WTC11 (cell line): ENCODE measurements around the gene YIPF5. TPM values are rescaled to one million over a fixed set of nuclear protein-coding genes. Genes with fewer than 3 reads are reported as not detected.

Experiments used
- ATAC-seq: fragments of 200-7000 bp; cut with Tn5 transposase; 2 replicates; pipeline ENCODE4 v1.10.0; 2021; ENCODE audit warnings: mild to moderate bottlenecking, moderate library complexity
- CTCF ChIA-PET: fragments of 300-600 bp; sonication (Branson Sonifier 250); formaldehyde crosslinking; loops from one replicate; lab custom pipeline; 2021; ENCODE audit warnings: antibody characterized with exemption; lab: Charles Lee
- POLR2A ChIA-PET: fragments of 350-600 bp; sonication (Branson Sonifier 250); formaldehyde crosslinking; loops from one replicate; lab custom pipeline; 2021; ENCODE audit warnings: antibody characterized with exemption; lab: Charles Lee
- DNase-seq: peaks from one replicate; pipeline ENCODE4 v3.0.0; 2021; ENCODE audit warnings: low spot score
- H3K27ac Mint-ChIP-seq: 2 replicates; pipeline ENCODE4 v1.8.0; 2021; ENCODE audit warnings: mixed read lengths
- H3K27me3 Mint-ChIP-seq: 2 replicates; pipeline ENCODE4 v1.8.0; 2021; ENCODE audit warnings: low read depth, mild to moderate bottlenecking, moderate library complexity, mixed read lengths
- H3K36me3 Mint-ChIP-seq: 2 replicates; pipeline ENCODE4 v1.8.0; 2021; ENCODE audit warnings: mixed read lengths
- H3K4me1 Mint-ChIP-seq: 2 replicates; pipeline ENCODE4 v1.8.0; 2022; ENCODE audit warnings: mixed read lengths
- H3K4me3 Mint-ChIP-seq: 2 replicates; pipeline ENCODE4 v1.8.0; 2021; ENCODE audit warnings: mild to moderate bottlenecking, moderate library complexity, mixed read lengths
- H3K9me3 Mint-ChIP-seq: 2 replicates; pipeline ENCODE4 v1.8.0; 2021; ENCODE audit warnings: mixed read lengths
- GABPB1 ChIP-seq: sonication (generic); formaldehyde crosslinking; IDR thresholded peaks from 2 replicates; pipeline ENCODE4 v1.8.1; 2023; ENCODE audit warnings: mild to moderate bottlenecking, missing genetic modification reagents
- NFATC4 ChIP-seq: fragments of 250-450 bp; sonication (Bioruptor Pico); IDR thresholded peaks from 2 replicates; pipeline ENCODE4 v1.9.0; 2021; ENCODE audit warnings: mild to moderate bottlenecking
- NR3C1 ChIP-seq: sonication (generic); formaldehyde crosslinking; conservative IDR thresholded peaks from 2 replicates; pipeline ENCODE4 v1.8.1; 2023; ENCODE audit warnings: low read depth, mild to moderate bottlenecking, missing genetic modification reagents
- RELA ChIP-seq: sonication (generic); formaldehyde crosslinking; IDR thresholded peaks from 2 replicates; pipeline ENCODE4 v1.8.1; 2022; ENCODE audit warnings: missing genetic modification reagents, mild to moderate bottlenecking, borderline replicate concordance
- SP1 ChIP-seq: sonication (generic); formaldehyde crosslinking; conservative IDR thresholded peaks from 2 replicates; pipeline ENCODE4 v1.8.1; 2022; ENCODE audit warnings: missing genetic modification reagents
- TP53 ChIP-seq: sonication (generic); formaldehyde crosslinking; IDR thresholded peaks from 2 replicates; pipeline ENCODE4 v1.8.1; 2023; ENCODE audit warnings: mild to moderate bottlenecking, missing genetic modification reagents
- ZNF263 ChIP-seq: sonication (generic); formaldehyde crosslinking; IDR thresholded peaks from 2 replicates; pipeline ENCODE4 v1.8.1; 2022; ENCODE audit warnings: low read depth, mild to moderate bottlenecking, moderate library complexity, missing genetic modification reagents
- ZNF317 ChIP-seq: sonication (generic); formaldehyde crosslinking; IDR thresholded peaks from 2 replicates; pipeline ENCODE4 v1.8.1; 2023; ENCODE audit warnings: low read depth, mild to moderate bottlenecking, moderate library complexity, missing genetic modification reagents, borderline replicate concordance
- total RNA-seq: library from RNA; stranded (reverse); gene quantifications from 3 replicates; pipeline ENCODE4 v1.2.3, GENCODE V29; 2021
- TF ChIP-seq, protein P1 (sequence below): sonication (generic); formaldehyde crosslinking; IDR thresholded peaks from 2 replicates; pipeline ENCODE4 v1.8.1; 2023; ENCODE audit warnings: mild to moderate bottlenecking, moderate library complexity, missing genetic modification reagents
- TF ChIP-seq, protein P2 (sequence below): fragments of 200-600 bp; IDR thresholded peaks from 2 replicates; pipeline ENCODE4 v1.8.0; 2022; ENCODE audit warnings: antibody characterized with exemption
- TF ChIP-seq, protein P3 (sequence below): sonication (generic); formaldehyde crosslinking; IDR thresholded peaks from 2 replicates; pipeline ENCODE4 v1.8.0; 2022; ENCODE audit warnings: mild to moderate bottlenecking, missing genetic modification reagents
- TF ChIP-seq, protein P4 (sequence below): sonication (generic); formaldehyde crosslinking; IDR thresholded peaks from 2 replicates; pipeline ENCODE4 v1.8.1; 2022; ENCODE audit warnings: mild to moderate bottlenecking, moderate library complexity, missing genetic modification reagents
- TF ChIP-seq, protein P5 (sequence below): sonication (generic); formaldehyde crosslinking; IDR thresholded peaks from 2 replicates; pipeline ENCODE4 v1.8.0; 2022; ENCODE audit warnings: mild to moderate bottlenecking, missing genetic modification reagents
- TF ChIP-seq, protein P6 (sequence below): sonication (generic); formaldehyde crosslinking; IDR thresholded peaks from 2 replicates; pipeline ENCODE4 v1.8.1; 2023; ENCODE audit warnings: mild to moderate bottlenecking, missing genetic modification reagents
- TF ChIP-seq, protein P7 (sequence below): fragments of 250-450 bp; sonication (Bioruptor Pico); IDR thresholded peaks from 2 replicates; pipeline ENCODE4 v1.9.0; 2021; ENCODE audit warnings: mild to moderate bottlenecking, borderline replicate concordance
- TF ChIP-seq, protein P8 (sequence below): sonication (generic); formaldehyde crosslinking; IDR thresholded peaks from 2 replicates; pipeline ENCODE4 v1.8.0; 2022; ENCODE audit warnings: mild to moderate bottlenecking, missing genetic modification reagents

YIPF5 gene
- total RNA-seq, 1 experiment from 2014 or later = 39.2 TPM

DNA sequence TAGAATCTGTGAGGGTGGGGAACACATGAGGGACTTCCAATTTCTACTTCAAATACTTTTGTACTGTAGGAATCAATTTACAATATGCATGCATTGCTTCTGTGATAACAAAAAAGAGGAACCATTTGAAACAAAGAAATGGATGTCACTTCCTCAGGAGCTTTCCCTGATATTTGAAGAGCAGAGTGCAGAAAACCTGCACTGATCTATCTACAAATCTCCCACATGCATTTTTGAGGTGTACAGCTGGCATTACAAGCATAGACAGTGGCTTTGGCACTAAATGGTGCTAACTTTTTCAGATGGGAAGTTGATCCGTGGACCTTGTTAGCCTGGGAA is 27.7 kb downstream of the YIPF5 start (continued):
- TF ChIP-seq, protein P1, sequence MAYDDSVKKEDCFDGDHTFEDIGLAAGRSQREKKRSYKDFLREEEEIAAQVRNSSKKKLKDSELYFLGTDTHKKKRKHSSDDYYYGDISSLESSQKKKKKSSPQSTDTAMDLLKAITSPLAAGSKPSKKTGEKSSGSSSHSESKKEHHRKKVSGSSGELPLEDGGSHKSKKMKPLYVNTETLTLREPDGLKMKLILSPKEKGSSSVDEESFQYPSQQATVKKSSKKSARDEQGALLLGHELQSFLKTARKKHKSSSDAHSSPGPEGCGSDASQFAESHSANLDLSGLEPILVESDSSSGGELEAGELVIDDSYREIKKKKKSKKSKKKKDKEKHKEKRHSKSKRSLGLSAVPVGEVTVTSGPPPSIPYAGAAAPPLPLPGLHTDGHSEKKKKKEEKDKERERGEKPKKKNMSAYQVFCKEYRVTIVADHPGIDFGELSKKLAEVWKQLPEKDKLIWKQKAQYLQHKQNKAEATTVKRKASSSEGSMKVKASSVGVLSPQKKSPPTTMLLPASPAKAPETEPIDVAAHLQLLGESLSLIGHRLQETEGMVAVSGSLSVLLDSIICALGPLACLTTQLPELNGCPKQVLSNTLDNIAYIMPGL (CRISPR knock-in tag) = no peak

DNA sequence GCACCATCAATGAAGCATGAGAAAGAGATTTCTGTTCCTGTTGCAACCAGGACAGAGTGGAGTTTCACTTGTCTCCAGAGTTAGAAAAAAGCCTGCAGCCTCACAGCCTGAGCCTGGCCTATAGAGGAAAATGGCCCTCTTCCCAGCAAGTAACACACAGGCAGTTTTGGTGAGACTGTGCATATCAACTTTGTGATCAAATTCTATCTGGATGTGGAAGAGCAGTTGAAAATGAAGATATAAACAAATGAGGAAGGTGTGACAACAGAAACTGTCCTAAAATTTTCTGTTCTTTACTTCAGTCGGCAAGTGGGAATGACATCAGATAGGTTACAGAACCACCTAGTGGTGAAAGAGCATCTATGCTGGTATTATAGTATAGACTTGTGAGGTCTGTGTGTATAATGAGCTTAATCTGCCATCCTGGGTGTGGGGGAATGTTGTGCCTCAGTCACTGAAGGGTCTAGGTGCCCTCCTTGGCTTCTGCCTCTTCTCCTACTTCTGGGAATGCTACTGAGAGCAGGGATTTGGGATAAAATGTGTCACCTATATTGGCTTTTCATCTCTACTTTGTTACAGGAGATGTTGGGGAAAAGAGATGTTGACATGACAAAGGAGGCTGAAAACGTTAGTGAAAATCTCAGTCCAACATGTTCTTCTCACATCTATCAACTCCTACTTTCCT is 28.2 kb downstream of the YIPF5 start:
- peak; percentile 96 for ATAC-seq
- Mint-ChIP-seq H3K4me1 (peaks cover 15% of the 10 kb centered on the region), H3K4me3 (no peak overlapping the region), H3K27ac (peak overlapping the region; percentile 29; the same call in 1 of the 2 replicates), H3K9me3 (no peaks in the 10 kb centered on the region), H3K36me3 (no peaks in the 10 kb centered on the region), H3K27me3 (no peaks in the 10 kb centered on the region; the same call in 1 of the 2 replicates)
- no peak for DNase-seq
- TF ChIP-seq, protein P2, sequence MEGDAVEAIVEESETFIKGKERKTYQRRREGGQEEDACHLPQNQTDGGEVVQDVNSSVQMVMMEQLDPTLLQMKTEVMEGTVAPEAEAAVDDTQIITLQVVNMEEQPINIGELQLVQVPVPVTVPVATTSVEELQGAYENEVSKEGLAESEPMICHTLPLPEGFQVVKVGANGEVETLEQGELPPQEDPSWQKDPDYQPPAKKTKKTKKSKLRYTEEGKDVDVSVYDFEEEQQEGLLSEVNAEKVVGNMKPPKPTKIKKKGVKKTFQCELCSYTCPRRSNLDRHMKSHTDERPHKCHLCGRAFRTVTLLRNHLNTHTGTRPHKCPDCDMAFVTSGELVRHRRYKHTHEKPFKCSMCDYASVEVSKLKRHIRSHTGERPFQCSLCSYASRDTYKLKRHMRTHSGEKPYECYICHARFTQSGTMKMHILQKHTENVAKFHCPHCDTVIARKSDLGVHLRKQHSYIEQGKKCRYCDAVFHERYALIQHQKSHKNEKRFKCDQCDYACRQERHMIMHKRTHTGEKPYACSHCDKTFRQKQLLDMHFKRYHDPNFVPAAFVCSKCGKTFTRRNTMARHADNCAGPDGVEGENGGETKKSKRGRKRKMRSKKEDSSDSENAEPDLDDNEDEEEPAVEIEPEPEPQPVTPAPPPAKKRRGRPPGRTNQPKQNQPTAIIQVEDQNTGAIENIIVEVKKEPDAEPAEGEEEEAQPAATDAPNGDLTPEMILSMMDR = peak; percentile 49
- no peak for TF ChIP-seq ZNF263 (CRISPR knock-in tag)
- ChIA-PET POLR2A (interaction anchor here (1.0 kb wide), 1 partner anchor 174 kb away, joined by 4 read pairs; no protein-coding TSS in a partner anchor), CTCF (interaction anchor here (0.5 to 1.6 kb wide), 29 partner anchors 9 to 1036 kb away, joined by 3 to 15 read pairs (median 4); partner anchors contain the start of genes KCTD16 and YIPF5)

DNA sequence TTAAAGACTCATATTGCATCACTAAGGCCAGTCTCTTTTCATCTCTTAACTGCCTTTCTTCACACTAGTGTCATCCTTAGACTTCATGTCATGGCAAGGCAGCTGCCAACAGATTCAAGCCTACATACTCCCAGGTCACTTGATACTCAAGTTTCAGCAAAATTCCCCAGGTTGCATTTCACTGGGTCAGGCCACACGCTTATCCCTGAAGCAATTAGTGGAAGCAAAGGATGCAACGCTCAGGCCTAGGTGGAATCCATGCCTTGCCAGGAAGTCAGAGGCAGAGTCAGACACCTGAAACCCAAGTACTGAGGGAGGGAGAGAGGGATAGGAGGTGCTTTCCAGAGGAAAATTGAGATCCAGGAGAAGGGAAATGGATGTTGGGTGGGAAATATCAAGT is 28.9 kb downstream of the YIPF5 start:
- Mint-ChIP-seq H3K4me1 (peaks cover 15% of the 10 kb centered on the region), H3K9me3 (no peaks in the 10 kb centered on the region), H3K36me3 (no peaks in the 10 kb centered on the region), H3K27ac (peak overlapping the region; percentile 39; the same call in 1 of the 2 replicates), H3K4me3 (no peak overlapping the region), H3K27me3 (no peaks in the 10 kb centered on the region; the same call in 1 of the 2 replicates)
- ChIA-PET CTCF (interaction anchor here (1.0 to 1.5 kb wide), 4 partner anchors 35 to 173 kb away, joined by 3 to 13 read pairs (median 6); no protein-coding TSS in a partner anchor), POLR2A (no interaction called here)
- ATAC-seq (0 out of 2 replicates have a peak, but pooled peaks have one; percentile 25), DNase-seq (no peak)
- TF ChIP-seq, protein P3, sequence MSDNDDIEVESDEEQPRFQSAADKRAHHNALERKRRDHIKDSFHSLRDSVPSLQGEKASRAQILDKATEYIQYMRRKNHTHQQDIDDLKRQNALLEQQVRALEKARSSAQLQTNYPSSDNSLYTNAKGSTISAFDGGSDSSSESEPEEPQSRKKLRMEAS (CRISPR knock-in tag) = no peak
- TF ChIP-seq, protein P4, sequence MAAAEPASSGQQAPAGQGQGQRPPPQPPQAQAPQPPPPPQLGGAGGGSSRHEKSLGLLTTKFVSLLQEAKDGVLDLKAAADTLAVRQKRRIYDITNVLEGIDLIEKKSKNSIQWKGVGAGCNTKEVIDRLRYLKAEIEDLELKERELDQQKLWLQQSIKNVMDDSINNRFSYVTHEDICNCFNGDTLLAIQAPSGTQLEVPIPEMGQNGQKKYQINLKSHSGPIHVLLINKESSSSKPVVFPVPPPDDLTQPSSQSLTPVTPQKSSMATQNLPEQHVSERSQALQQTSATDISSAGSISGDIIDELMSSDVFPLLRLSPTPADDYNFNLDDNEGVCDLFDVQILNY (CRISPR knock-in tag) = no peak
- TF ChIP-seq, protein P5, sequence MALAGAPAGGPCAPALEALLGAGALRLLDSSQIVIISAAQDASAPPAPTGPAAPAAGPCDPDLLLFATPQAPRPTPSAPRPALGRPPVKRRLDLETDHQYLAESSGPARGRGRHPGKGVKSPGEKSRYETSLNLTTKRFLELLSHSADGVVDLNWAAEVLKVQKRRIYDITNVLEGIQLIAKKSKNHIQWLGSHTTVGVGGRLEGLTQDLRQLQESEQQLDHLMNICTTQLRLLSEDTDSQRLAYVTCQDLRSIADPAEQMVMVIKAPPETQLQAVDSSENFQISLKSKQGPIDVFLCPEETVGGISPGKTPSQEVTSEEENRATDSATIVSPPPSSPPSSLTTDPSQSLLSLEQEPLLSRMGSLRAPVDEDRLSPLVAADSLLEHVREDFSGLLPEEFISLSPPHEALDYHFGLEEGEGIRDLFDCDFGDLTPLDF (CRISPR knock-in tag) = no peak
- TF ChIP-seq ZNF317 (CRISPR knock-in tag) (no peak), GABPB1 (no peak), SP1 (CRISPR knock-in tag) (no peak), NFATC4 (no peak), NR3C1 (no peak), RELA (CRISPR knock-in tag) (no peak), TP53 (CRISPR knock-in tag) (no peak)
- TF ChIP-seq, protein P6, sequence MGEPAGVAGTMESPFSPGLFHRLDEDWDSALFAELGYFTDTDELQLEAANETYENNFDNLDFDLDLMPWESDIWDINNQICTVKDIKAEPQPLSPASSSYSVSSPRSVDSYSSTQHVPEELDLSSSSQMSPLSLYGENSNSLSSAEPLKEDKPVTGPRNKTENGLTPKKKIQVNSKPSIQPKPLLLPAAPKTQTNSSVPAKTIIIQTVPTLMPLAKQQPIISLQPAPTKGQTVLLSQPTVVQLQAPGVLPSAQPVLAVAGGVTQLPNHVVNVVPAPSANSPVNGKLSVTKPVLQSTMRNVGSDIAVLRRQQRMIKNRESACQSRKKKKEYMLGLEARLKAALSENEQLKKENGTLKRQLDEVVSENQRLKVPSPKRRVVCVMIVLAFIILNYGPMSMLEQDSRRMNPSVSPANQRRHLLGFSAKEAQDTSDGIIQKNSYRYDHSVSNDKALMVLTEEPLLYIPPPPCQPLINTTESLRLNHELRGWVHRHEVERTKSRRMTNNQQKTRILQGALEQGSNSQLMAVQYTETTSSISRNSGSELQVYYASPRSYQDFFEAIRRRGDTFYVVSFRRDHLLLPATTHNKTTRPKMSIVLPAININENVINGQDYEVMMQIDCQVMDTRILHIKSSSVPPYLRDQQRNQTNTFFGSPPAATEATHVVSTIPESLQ = no peak
- TF ChIP-seq, protein P7, sequence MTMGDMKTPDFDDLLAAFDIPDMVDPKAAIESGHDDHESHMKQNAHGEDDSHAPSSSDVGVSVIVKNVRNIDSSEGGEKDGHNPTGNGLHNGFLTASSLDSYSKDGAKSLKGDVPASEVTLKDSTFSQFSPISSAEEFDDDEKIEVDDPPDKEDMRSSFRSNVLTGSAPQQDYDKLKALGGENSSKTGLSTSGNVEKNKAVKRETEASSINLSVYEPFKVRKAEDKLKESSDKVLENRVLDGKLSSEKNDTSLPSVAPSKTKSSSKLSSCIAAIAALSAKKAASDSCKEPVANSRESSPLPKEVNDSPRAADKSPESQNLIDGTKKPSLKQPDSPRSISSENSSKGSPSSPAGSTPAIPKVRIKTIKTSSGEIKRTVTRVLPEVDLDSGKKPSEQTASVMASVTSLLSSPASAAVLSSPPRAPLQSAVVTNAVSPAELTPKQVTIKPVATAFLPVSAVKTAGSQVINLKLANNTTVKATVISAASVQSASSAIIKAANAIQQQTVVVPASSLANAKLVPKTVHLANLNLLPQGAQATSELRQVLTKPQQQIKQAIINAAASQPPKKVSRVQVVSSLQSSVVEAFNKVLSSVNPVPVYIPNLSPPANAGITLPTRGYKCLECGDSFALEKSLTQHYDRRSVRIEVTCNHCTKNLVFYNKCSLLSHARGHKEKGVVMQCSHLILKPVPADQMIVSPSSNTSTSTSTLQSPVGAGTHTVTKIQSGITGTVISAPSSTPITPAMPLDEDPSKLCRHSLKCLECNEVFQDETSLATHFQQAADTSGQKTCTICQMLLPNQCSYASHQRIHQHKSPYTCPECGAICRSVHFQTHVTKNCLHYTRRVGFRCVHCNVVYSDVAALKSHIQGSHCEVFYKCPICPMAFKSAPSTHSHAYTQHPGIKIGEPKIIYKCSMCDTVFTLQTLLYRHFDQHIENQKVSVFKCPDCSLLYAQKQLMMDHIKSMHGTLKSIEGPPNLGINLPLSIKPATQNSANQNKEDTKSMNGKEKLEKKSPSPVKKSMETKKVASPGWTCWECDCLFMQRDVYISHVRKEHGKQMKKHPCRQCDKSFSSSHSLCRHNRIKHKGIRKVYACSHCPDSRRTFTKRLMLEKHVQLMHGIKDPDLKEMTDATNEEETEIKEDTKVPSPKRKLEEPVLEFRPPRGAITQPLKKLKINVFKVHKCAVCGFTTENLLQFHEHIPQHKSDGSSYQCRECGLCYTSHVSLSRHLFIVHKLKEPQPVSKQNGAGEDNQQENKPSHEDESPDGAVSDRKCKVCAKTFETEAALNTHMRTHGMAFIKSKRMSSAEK (CRISPR knock-in tag) = no peak
- TF ChIP-seq, protein P8, sequence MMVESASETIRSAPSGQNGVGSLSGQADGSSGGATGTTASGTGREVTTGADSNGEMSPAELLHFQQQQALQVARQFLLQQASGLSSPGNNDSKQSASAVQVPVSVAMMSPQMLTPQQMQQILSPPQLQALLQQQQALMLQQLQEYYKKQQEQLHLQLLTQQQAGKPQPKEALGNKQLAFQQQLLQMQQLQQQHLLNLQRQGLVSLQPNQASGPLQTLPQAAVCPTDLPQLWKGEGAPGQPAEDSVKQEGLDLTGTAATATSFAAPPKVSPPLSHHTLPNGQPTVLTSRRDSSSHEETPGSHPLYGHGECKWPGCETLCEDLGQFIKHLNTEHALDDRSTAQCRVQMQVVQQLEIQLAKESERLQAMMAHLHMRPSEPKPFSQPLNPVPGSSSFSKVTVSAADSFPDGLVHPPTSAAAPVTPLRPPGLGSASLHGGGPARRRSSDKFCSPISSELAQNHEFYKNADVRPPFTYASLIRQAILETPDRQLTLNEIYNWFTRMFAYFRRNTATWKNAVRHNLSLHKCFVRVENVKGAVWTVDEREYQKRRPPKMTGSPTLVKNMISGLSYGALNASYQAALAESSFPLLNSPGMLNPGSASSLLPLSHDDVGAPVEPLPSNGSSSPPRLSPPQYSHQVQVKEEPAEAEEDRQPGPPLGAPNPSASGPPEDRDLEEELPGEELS (CRISPR knock-in tag) = no peak
